Natural killer cell (primary cell): ENCODE measurements around the gene ST6GALNAC6. TPM values are rescaled to one million over a fixed set of nuclear protein-coding genes. Genes with fewer than 3 reads are reported as not detected.

Experiments
- ATAC-seq, 3 donors: fragments of 150-1000 bp in 2 of 3; fragments of 200-7000 bp in 1 of 3; cut with Tn5 transposase; 1 replicate in 1 of 3; 2 replicates in 2 of 3; pipeline ENCODE4 v1.10.0; 2021; ENCODE audit warnings: mild to moderate bottlenecking in 2 of 3, moderate library complexity in 2 of 3
- DNase-seq, 2 donors: peaks; one replicate each; pipeline versions ENCODE4 v3.0.0 to v3.0.0-alpha.2; 2013 to 2021; ENCODE audit warnings: mixed read lengths in 1 of 2
- H3K27ac ChIP-seq: one replicate; pipeline ENCODE4 v1.5.1; 2013; ENCODE audit warnings: mild to moderate bottlenecking, low read length
- H3K27me3 ChIP-seq: one replicate; pipeline ENCODE4 v1.6.1; 2013; ENCODE audit warnings: low read length; ENCODE audit not compliant: control insufficient read depth, insufficient read depth
- H3K36me3 ChIP-seq: one replicate; pipeline ENCODE4 v1.6.1; 2013; ENCODE audit warnings: low read length; ENCODE audit not compliant: control insufficient read depth, insufficient read depth
- H3K4me1 ChIP-seq: one replicate; pipeline ENCODE4 v1.6.1; 2013; ENCODE audit warnings: low read length; ENCODE audit not compliant: control insufficient read depth, insufficient read depth
- H3K4me3 ChIP-seq: one replicate; pipeline ENCODE4 v1.5.1; 2013; ENCODE audit warnings: low read length
- H3K9me3 ChIP-seq: one replicate; pipeline ENCODE4 v1.6.1; 2013; ENCODE audit warnings: low read length; ENCODE audit not compliant: control insufficient read depth, insufficient read depth
- H3K27ac Mint-ChIP-seq, 2 donors: one replicate each; pipeline ENCODE4 v1.8.0; 2022; ENCODE audit warnings: mild to moderate bottlenecking in 2 of 2, mixed read lengths in 2 of 2, moderate library complexity in 1 of 2
- H3K27me3 Mint-ChIP-seq, 2 donors: one replicate each; pipeline ENCODE4 v1.8.0; 2022; ENCODE audit warnings: low read depth in 2 of 2, mixed read lengths in 2 of 2
- H3K36me3 Mint-ChIP-seq: one replicate; pipeline ENCODE4 v1.8.0; 2022; ENCODE audit warnings: mixed read lengths
- H3K4me1 Mint-ChIP-seq, 2 donors: one replicate each; pipeline ENCODE4 v1.8.0; 2022; ENCODE audit warnings: mixed read lengths in 2 of 2
- H3K4me3 Mint-ChIP-seq: one replicate; pipeline ENCODE4 v1.8.0; 2022; ENCODE audit warnings: mild to moderate bottlenecking, moderate library complexity, mixed read lengths
- H3K9me3 Mint-ChIP-seq, 2 donors: one replicate each; pipeline ENCODE4 v1.8.0; 2022; ENCODE audit warnings: mixed read lengths in 2 of 2
- WGBS: methylation state at CpG from one replicate; pipeline ENCODE4 v1.1.7; 2013; ENCODE audit warnings: missing lambda C conversion rate; ENCODE audit not compliant: insufficient coverage; 5-methylcytosine and 5-hydroxymethylcytosine counted together
- intact Hi-C: fragments of 100-400 bp; cut with micrococcal nuclease; formaldehyde crosslinking; loops from one replicate; pipeline ENCODE4 v1.14.2; 2022
- total RNA-seq, 4 donors: library from RNA; stranded (reverse); fragments of 120-200 nt in 1 of 4; gene quantifications; one replicate each; pipeline versions ENCODE4 v1.2.3 to v1.2.4, GENCODE V29; 2013 to 2022
- TF ChIP-seq, protein P1 (sequence below): fragments of 200-600 bp; IDR thresholded peaks from one replicate; pipeline ENCODE4 v1.8.0; 2022; ENCODE audit warnings: antibody characterized with exemption

ST6GALNAC6 gene
- total RNA-seq, 3 donors from 2014 or later (not counting 1 experiment from before 2014, with no cell fraction given), result 120 to 148 (median 127) TPM

DNA sequence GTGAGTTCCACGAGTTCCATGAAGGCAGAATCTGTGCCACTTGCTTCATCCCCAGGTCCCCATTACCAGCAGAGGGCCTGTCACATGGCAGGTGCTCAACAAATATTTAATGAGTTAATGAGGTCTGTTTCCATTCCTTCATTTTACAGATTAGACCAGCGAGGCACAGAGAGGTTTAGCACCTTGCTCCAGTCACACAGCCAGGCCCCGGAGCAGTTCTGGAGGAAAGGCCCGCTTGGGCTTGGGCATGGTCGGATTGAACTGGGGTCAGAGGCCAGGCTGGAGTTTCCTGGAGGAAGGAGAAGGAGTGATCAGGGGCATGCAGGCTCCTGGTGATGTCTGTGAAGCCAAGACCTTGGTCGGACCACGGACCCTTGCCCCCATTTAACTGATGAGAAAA is 21.4 kb upstream of the ST6GALNAC6 start:
- Mint-ChIP-seq H3K4me1 (peaks cover 15 to 34% of the 10 kb centered on the region in 2 donors), H3K4me3 (no peak overlapping the region), H3K36me3 (no peaks in the 10 kb centered on the region), H3K9me3 (no peaks in the 10 kb centered on the region), H3K27me3 (peaks cover 11 to 12% of the 10 kb centered on the region in 2 donors), H3K27ac (peak overlapping the region in 1 of 2 donors; percentile 52)
- Histone ChIP-seq H3K9me3 (no peaks in the 10 kb centered on the region), H3K4me3 (no peak overlapping the region), H3K27ac (no peak overlapping the region), H3K27me3 (peaks cover 3% of the 10 kb centered on the region), H3K36me3 (no peaks in the 10 kb centered on the region), H3K4me1 (peaks cover 51% of the 10 kb centered on the region)
- TF ChIP-seq, protein P1, sequence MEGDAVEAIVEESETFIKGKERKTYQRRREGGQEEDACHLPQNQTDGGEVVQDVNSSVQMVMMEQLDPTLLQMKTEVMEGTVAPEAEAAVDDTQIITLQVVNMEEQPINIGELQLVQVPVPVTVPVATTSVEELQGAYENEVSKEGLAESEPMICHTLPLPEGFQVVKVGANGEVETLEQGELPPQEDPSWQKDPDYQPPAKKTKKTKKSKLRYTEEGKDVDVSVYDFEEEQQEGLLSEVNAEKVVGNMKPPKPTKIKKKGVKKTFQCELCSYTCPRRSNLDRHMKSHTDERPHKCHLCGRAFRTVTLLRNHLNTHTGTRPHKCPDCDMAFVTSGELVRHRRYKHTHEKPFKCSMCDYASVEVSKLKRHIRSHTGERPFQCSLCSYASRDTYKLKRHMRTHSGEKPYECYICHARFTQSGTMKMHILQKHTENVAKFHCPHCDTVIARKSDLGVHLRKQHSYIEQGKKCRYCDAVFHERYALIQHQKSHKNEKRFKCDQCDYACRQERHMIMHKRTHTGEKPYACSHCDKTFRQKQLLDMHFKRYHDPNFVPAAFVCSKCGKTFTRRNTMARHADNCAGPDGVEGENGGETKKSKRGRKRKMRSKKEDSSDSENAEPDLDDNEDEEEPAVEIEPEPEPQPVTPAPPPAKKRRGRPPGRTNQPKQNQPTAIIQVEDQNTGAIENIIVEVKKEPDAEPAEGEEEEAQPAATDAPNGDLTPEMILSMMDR, result no peak
- intact Hi-C loops, result loop anchor here (1.0 to 5.0 kb wide), 2 partner anchors 183 to 416 kb away; partner anchors contain the start of gene TOR2A
- ATAC-seq (no peak), DNase-seq (no peak)
- WGBS, result 92% methylated on average over 7 of the region's 7 CpGs

DNA sequence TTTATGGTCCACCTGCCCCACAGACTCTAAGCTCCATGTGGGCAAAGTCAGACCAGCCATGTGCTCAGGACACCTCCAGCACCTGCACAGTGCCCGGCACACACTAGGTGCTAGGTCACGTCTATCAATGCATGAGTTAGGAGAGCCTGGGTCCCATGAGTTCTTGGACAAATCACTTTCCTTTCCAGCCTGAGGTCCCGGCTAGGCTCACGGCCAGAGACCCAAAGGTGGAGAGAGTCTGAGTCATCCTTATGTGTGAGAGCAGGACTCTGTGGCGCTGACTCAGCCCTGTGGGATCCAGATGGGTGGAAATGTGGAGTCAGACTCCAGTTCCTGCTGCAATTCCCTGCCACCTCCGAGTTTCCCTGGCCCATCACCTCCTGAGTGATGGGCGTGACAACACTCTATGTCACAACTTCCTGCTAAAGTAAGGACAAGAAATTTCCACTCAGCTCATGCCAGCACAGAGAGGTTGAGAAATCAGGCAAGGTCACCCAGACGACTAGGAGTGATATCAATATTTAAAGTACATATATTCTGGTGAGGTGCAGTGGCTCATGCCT is 19.9 kb upstream of the ST6GALNAC6 start:
- ATAC-seq, result no peak
- peaks cover 65% of the 10 kb centered on the region for H3K4me1 ChIP-seq

DNA sequence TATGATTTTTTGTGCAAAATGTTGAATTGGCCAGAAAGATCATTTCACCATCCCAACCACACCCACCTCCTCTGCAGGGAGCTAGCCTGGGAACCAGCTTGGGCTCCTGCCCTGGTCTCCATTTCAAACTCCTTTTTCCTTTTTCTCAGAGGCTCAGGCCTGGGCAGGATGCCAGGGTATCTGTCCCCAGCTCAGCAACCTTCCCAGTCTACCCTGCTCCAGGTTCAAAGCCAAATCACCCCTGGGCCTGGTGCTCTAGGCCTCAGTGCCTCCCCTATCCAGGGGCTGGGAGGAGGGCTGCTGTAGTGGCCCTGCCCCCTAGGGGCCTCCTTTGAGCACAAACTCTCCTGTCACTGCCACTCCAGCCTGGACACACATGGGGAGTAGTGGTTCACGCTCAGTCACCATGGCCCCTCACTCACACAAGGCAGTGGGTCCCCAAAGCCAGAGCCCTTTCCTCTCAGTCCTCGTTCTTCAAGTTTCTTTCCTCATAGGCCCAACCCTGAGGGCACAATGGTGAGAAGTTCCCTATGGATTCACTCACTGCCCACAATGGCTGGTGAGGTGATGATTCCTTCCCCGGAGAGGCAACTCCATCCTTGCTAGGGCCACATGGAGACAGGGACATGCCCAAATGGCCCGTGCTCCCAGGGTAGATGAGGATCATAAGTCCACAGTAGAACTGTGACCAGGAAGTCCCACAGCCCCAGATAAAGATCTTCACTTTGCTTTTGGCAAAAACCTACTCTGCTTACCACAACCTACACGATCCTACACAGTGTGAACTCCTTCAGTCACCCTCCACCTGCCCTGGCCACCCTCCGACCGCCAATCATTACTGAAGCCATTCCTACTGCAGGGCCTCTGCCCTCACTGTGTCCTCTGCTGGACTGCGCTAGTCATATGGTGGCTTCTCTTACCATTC is 19.0 kb upstream of the ST6GALNAC6 start:
- Histone ChIP-seq H3K4me1 (peaks cover 65% of the 10 kb centered on the region), H3K36me3 (peaks cover 6% of the 10 kb centered on the region), H3K27me3 (peaks cover 3% of the 10 kb centered on the region), H3K9me3 (no peaks in the 10 kb centered on the region), H3K27ac (peak overlapping the region; percentile 21), H3K4me3 (no peak overlapping the region)
- TF ChIP-seq, protein P1, result no peak
- intact Hi-C loops, result loop anchor here (2.0 to 10.0 kb wide), 3 partner anchors 56 to 694 kb away; partner anchors contain the start of gene FPGS
- peak overlapping the region; percentile 46 to 81 for H3K27ac Mint-ChIP-seq
- 68% methylated on average over 8 of the region's 8 CpGs for WGBS
- peak overlapping the region; percentile 45 for H3K4me3 Mint-ChIP-seq
- DNase-seq (peak in 1 of 2 donors; percentile 33), ATAC-seq (no peak)
- H3K27me3 Mint-ChIP-seq, result no peaks in the 10 kb centered on the region
- peaks cover 15 to 42% of the 10 kb centered on the region in 2 donors for H3K4me1 Mint-ChIP-seq
- H3K9me3 Mint-ChIP-seq, result no peaks in the 10 kb centered on the region
- no peaks in the 10 kb centered on the region for H3K36me3 Mint-ChIP-seq

More for the DNA sequence above, 19.9 kb upstream of the ST6GALNAC6 start:
- H3K4me1 Mint-ChIP-seq, result peaks cover 15 to 42% of the 10 kb centered on the region in 2 donors
- Histone ChIP-seq H3K36me3 (peaks cover 3% of the 10 kb centered on the region), H3K9me3 (no peaks in the 10 kb centered on the region), H3K4me3 (no peak overlapping the region), H3K27ac (no peak overlapping the region), H3K27me3 (peaks cover 3% of the 10 kb centered on the region)
- no peaks in the 10 kb centered on the region for H3K36me3 Mint-ChIP-seq
- H3K27ac Mint-ChIP-seq, result peak overlapping the region; percentile 46 to 81
- 79% methylated on average over 8 of the region's 8 CpGs for WGBS
- DNase-seq, result peak in 1 of 2 donors; percentile 25
- H3K4me3 Mint-ChIP-seq, result peak overlapping the region; percentile 21
- intact Hi-C loops, result loop anchor here (2.0 to 10.0 kb wide), 3 partner anchors 57 to 695 kb away; partner anchors contain the start of gene FPGS
- H3K9me3 Mint-ChIP-seq, result no peaks in the 10 kb centered on the region
- TF ChIP-seq, protein P1, result no peak
- peaks cover 0 to 3% of the 10 kb centered on the region in 2 donors for H3K27me3 Mint-ChIP-seq
